CD14-positive monocyte (primary cell): Measurements from ENCODE around the gene VAT1L. TPM values are rescaled to one million over a fixed set of nuclear protein-coding genes. Genes with fewer than 3 reads are reported as not detected.

Source experiments
- DNase-seq, 3 donors: peaks; one replicate each; pipeline ENCODE4 v3.0.0-alpha.2; 2011 to 2022
- H2AFZ ChIP-seq: 2 replicates; pipeline ENCODE4 v1.6.0; 2012; ENCODE audit warnings: mild to moderate bottlenecking, low read depth, low read length, inconsistent platforms; ENCODE audit not compliant: insufficient read depth, poor library complexity, severe bottlenecking
- H3K27ac ChIP-seq, 2 donors: 1 replicate in 1 of 2; 2 replicates in 1 of 2; pipeline ENCODE4 v1.5.1; 2012 to 2013; ENCODE audit warnings: low read length in 2 of 2, control low read depth in 1 of 2, inconsistent platforms in 1 of 2, low read depth in 1 of 2, mild to moderate bottlenecking in 1 of 2
- H3K27me3 ChIP-seq, 2 donors: one replicate each; pipeline versions ENCODE4 v1.6.0 to v1.6.1; 2011 to 2013; ENCODE audit warnings: low read length in 2 of 2; ENCODE audit not compliant: control insufficient read depth in 2 of 2, insufficient read depth in 2 of 2
- H3K36me3 ChIP-seq, 2 donors: replicated peaks in 1 of 2; 1 replicate in 1 of 2; 2 replicates in 1 of 2; pipeline versions ENCODE4 v1.5.1 to v1.6.1; 2012 to 2013; ENCODE audit warnings: low read length in 2 of 2, control low read depth in 1 of 2, inconsistent platforms in 1 of 2, mild to moderate bottlenecking in 1 of 2; ENCODE audit not compliant: insufficient read depth in 2 of 2, control insufficient read depth in 1 of 2
- H3K4me1 ChIP-seq, 2 donors: 1 replicate in 1 of 2; 2 replicates in 1 of 2; pipeline versions ENCODE4 v1.5.1 to v1.6.1; 2012 to 2013; ENCODE audit warnings: low read length in 2 of 2, control low read depth in 1 of 2, inconsistent platforms in 1 of 2, mild to moderate bottlenecking in 1 of 2, moderate library complexity in 1 of 2; ENCODE audit not compliant: insufficient read depth in 2 of 2, control insufficient read depth in 1 of 2
- H3K4me2 ChIP-seq: replicated peaks from 2 replicates; pipeline ENCODE3; 2012; ENCODE audit warnings: low read length, moderate library complexity, mild to moderate bottlenecking; ENCODE audit not compliant: poor library complexity, severe bottlenecking; ENCODE audit errors: extremely low read depth
- H3K4me3 ChIP-seq, 3 experiments: fragments of 200-600 bp in 1 of 3; sonication (generic) in 1 of 3; replicated peaks in 1 of 3; 1 replicate in 2 of 3; 2 replicates in 1 of 3; pipeline ENCODE4 v1.5.1; 2011 to 2013; ENCODE audit warnings: low read length in 3 of 3, mild to moderate bottlenecking in 3 of 3, control low read depth in 2 of 3, low read depth in 2 of 3, inconsistent platforms in 1 of 3, moderate library complexity in 1 of 3
- H3K79me2 ChIP-seq: 2 replicates; pipeline ENCODE4 v1.6.0; 2012; ENCODE audit warnings: mild to moderate bottlenecking, control low read depth, inconsistent platforms, low read length, moderate library complexity; ENCODE audit not compliant: insufficient read depth
- H3K9ac ChIP-seq: 2 replicates; pipeline ENCODE4 v1.6.0; 2017; ENCODE audit warnings: low read length, mild to moderate bottlenecking; ENCODE audit not compliant: insufficient read depth, poor library complexity, severe bottlenecking
- H3K9me3 ChIP-seq, 2 donors: replicated peaks in 1 of 2; 1 replicate in 1 of 2; 2 replicates in 1 of 2; pipeline versions ENCODE4 v1.5.1 to v1.6.1; 2012 to 2013; ENCODE audit warnings: low read length in 2 of 2, control low read depth in 1 of 2; ENCODE audit not compliant: control insufficient read depth in 1 of 2, insufficient read depth in 1 of 2
- H4K20me1 ChIP-seq: 2 replicates; pipeline ENCODE4 v1.6.0; 2012; ENCODE audit warnings: mild to moderate bottlenecking, low read length, control low read depth, moderate library complexity; ENCODE audit not compliant: insufficient read depth
- H3K27ac Mint-ChIP-seq, 7 donors: one replicate each; pipeline ENCODE4 v1.8.0; 2020; ENCODE audit warnings: mild to moderate bottlenecking in 7 of 7, mixed read lengths in 7 of 7, moderate library complexity in 6 of 7, inconsistent platforms in 2 of 7
- H3K27me3 Mint-ChIP-seq, 3 donors: one replicate each; pipeline ENCODE4 v1.8.0; 2021 to 2022; ENCODE audit warnings: low read depth in 3 of 3, mild to moderate bottlenecking in 3 of 3, mixed read lengths in 3 of 3, moderate library complexity in 3 of 3, inconsistent platforms in 1 of 3
- H3K36me3 Mint-ChIP-seq, 2 donors: one replicate each; pipeline ENCODE4 v1.8.0; 2020; ENCODE audit warnings: mixed read lengths in 2 of 2, inconsistent platforms in 1 of 2, mild to moderate bottlenecking in 1 of 2
- H3K4me1 Mint-ChIP-seq: one replicate; pipeline ENCODE4 v1.8.0; 2020; ENCODE audit warnings: mild to moderate bottlenecking, mixed read lengths
- H3K4me3 Mint-ChIP-seq, 2 donors: one replicate each; pipeline ENCODE4 v1.8.0; 2020; ENCODE audit warnings: mild to moderate bottlenecking in 2 of 2, mixed read lengths in 2 of 2, moderate library complexity in 1 of 2
- H3K9me3 Mint-ChIP-seq, 7 donors: one replicate each; pipeline ENCODE4 v1.8.0; 2020 to 2022; ENCODE audit warnings: mixed read lengths in 7 of 7, mild to moderate bottlenecking in 6 of 7, moderate library complexity in 6 of 7, inconsistent platforms in 2 of 7
- CTCF ChIP-seq: fragments of 200-600 bp; IDR thresholded peaks from one replicate; pipeline ENCODE4 v1.8.0; 2022; ENCODE audit warnings: antibody characterized with exemption, mild to moderate bottlenecking
- WGBS: methylation state at CpG from one replicate; pipeline ENCODE4 v1.1.5; 2013; ENCODE audit warnings: missing lambda C conversion rate; ENCODE audit not compliant: insufficient coverage; 5-methylcytosine and 5-hydroxymethylcytosine counted together
- intact Hi-C, 2 donors: fragments of 100-400 bp; cut with micrococcal nuclease; formaldehyde crosslinking; loops; one replicate each; pipeline versions ENCODE4 v1.15.0 to v1.15.1; 2023
- polyA plus RNA-seq, 3 donors: library from polyadenylated mRNA; depleted of rRNA in 1 of 3; unstranded in 2 of 3; stranded (reverse) in 1 of 3; fragments of 300-500 nt in 2 of 3; fragments of >200 nt in 1 of 3; fragmentation: Illumina TruSeq in 2 of 3; gene quantifications; 1 replicate in 2 of 3; 2 replicates in 1 of 3; pipeline ENCODE4 v1.2.3, GENCODE V29; 2012 to 2021

VAT1L gene
- polyA plus RNA-seq, 3 donors, result not detected

- H3K27me3 Mint-ChIP-seq, result peaks cover 3 to 4% (median 4%) of the 10 kb centered on the region in 3 donors
- intact Hi-C loops, result no loop called here
- no peak overlapping the region for H3K27ac ChIP-seq
- H3K4me1 ChIP-seq, result no peaks in the 10 kb centered on the region
- H3K4me2 ChIP-seq, result no peak overlapping the region
- no peak overlapping the region for H3K9ac ChIP-seq
- peaks cover 0 to 3% (median 0%) of the 10 kb centered on the region in 7 donors for H3K9me3 Mint-ChIP-seq
- no peak overlapping the region for H3K4me3 ChIP-seq
- H3K36me3 ChIP-seq, result no peaks in the 10 kb centered on the region
- H3K9me3 ChIP-seq, result no peaks in the 10 kb centered on the region
- no peaks in the 10 kb centered on the region for H3K79me2 ChIP-seq
- H2AFZ ChIP-seq, result no peak overlapping the region
- no peak overlapping the region for H3K27ac Mint-ChIP-seq
- no peaks in the 10 kb centered on the region for H3K36me3 Mint-ChIP-seq
- H3K4me1 Mint-ChIP-seq, result no peaks in the 10 kb centered on the region
- no peaks in the 10 kb centered on the region for H4K20me1 ChIP-seq
- no CpG with 5 or more reads among the region's 7 CpGs for WGBS
- DNase-seq, result no peak
- H3K4me3 Mint-ChIP-seq, result no peak overlapping the region
- no peak for TF ChIP-seq CTCF
- H3K27me3 ChIP-seq, result no peaks in the 10 kb centered on the region
These were observed 89.5 kb downstream of the VAT1L start for GRCh38 chr16:77877712-77878347.

- H2AFZ ChIP-seq, result no peak overlapping the region
- no peaks in the 10 kb centered on the region for H3K27me3 ChIP-seq
- Mint-ChIP-seq H3K4me3 (no peak overlapping the region), H3K36me3 (no peaks in the 10 kb centered on the region), H3K4me1 (no peaks in the 10 kb centered on the region), H3K9me3 (peaks cover 0 to 3% (median 0%) of the 10 kb centered on the region in 7 donors), H3K27ac (no peak overlapping the region), H3K27me3 (peaks cover 4 to 7% (median 7%) of the 10 kb centered on the region in 3 donors)
- no peak for DNase-seq
- no peak overlapping the region for H3K4me2 ChIP-seq
- 60% methylated on average over 1 of the region's 2 CpGs for WGBS
- no peak for TF ChIP-seq CTCF
- no peaks in the 10 kb centered on the region for H3K9me3 ChIP-seq
- H3K9ac ChIP-seq, result no peak overlapping the region
- H3K36me3 ChIP-seq, result no peaks in the 10 kb centered on the region
- no peaks in the 10 kb centered on the region for H3K79me2 ChIP-seq
- no peak overlapping the region for H3K27ac ChIP-seq
- H3K4me3 ChIP-seq, result no peak overlapping the region
- intact Hi-C loops, result no loop called here
- H3K4me1 ChIP-seq, result no peaks in the 10 kb centered on the region
- H4K20me1 ChIP-seq, result no peaks in the 10 kb centered on the region
These were observed 93.1 kb downstream of the VAT1L start for GRCh38 chr16:77881355-77882030.
